ENCODE measurements around the gene TBC1D1.

GRCh38 chr4:37981425-37981824 is 90.5 kb downstream of the TBC1D1 start:
- TF ChIP-seq POLR2A (IDR thresholded peaks at IDR 0.05; ENCODE audit: low read depth, low read length) (no peak), TAF1 (IDR thresholded peaks at IDR 0.05; ENCODE audit: borderline replicate concordance, low read depth, low read length) (no peak)
